Forelimb muscle (tissue), 1 donor: Measurements from ENCODE around the gene GLRA2. TPM values are rescaled to one million over a fixed set of nuclear protein-coding genes. Genes with fewer than 3 reads are reported as not detected.
A peak's percentile ranks its signal among the peaks of the same experiment; 100 is the strongest.
"Not testable (repeated sequence)": the region's sequence is repeated elsewhere in the genome, so short reads cannot be mapped to it uniquely, and the experiment has no call there.

ENCODE experiments used
- DNase-seq: peaks from one replicate; pipeline ENCODE4 v3.0.0-alpha.2; 2013; ENCODE audit warnings: low read depth
- polyA plus RNA-seq: library from polyadenylated mRNA; unstranded; fragments of 120-200 nt; gene quantifications from one replicate; pipeline ENCODE4 v1.2.1, GENCODE V29; 2013; ENCODE audit not compliant: insufficient read length

GLRA2 gene
- polyA plus RNA-seq, 1 donor: 0.11 TPM

DNA sequence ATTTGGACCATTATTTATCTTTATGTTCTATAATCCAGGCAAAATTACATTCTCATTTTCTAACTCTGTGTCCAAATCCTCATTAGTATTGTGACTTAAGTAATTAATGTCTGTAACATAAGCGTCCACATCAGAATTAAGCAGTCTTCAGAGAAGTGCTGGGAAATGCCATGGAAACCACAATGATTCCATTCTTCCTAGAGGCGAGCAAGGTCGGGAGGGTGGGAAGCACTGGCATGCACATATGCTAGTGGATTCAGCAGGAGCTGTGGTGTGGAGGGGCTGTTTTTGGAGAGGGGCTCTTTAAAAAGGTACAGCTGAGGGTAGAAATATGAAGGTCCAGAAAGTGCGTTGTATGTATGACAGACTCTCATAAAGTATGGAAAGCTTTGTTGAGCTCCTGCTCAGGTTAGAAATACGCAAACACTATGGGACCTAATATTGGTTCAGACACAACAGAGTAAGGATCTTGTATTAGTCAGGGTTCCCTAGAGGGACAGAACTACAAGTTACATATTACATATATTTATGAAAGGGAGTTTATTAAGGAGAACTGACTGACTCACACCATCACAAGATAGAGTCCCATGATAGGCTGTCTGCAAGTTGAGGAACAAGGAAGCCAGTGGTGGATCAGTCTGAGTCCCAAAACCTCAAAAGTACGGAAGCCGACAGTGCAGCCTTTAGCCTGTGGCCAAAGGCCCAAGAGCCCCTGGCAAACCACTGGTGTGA is 61.5 kb downstream of the GLRA2 start:
- DNase-seq: no peak

DNA sequence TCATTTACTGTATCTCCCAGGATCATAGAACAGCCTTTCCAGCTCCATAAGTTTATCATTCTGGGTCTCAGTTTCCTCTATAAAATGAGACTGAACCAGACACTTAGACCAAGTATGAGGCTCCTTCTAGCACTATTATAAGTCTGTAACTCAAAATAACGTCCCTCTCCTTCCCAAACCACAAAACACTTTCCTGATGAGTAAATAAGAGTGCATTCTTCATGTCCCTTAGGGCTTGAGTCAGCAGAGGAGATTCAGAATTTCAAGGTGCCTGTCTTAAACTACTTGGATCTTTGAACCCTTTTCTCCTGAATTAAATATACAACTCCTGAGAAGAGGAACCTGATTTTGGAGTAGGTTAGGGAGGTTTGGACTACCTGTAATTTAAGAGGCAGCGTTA is 62.6 kb downstream of the GLRA2 start:
- DNase-seq: no peak

DNA sequence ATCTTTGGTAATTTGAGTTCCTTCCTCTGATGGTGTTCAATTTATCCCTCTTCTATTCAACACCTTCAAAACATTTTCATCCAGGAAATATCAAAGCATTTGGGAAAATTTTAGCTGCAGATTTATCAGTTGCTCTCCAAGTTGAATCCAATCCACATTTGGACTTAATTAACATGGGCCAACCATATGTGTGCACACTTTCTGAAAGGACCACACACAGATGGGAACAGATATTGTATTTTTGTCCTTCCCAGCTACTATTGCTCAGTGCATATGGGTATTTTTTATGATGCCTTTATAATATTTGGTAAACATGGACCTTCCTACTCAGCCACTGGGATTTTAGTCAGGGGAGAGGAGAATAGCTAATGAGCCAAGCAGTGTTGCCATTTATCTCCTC is 65.2 kb downstream of the GLRA2 start:
- no peak for DNase-seq

DNA sequence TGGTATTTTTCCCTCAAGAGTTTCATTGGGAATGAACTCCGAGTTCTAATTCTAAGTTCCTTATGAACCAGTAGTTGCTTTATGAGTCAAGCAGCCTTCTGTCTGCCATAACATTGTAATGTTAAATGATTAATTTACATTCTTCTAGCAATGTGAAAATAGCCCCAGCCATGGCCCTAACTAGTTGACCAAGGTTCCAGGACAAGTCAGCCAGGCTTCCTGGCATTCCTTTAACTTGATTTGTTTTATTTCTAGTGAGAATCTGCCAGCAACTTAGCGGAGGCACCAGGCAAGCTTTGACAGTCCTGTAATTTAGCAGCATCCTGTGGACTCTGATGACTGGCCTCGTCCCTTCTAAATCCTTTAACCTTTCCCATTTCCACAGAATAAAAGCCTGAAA is 69.0 kb downstream of the GLRA2 start:
- DNase-seq: no peak

DNA sequence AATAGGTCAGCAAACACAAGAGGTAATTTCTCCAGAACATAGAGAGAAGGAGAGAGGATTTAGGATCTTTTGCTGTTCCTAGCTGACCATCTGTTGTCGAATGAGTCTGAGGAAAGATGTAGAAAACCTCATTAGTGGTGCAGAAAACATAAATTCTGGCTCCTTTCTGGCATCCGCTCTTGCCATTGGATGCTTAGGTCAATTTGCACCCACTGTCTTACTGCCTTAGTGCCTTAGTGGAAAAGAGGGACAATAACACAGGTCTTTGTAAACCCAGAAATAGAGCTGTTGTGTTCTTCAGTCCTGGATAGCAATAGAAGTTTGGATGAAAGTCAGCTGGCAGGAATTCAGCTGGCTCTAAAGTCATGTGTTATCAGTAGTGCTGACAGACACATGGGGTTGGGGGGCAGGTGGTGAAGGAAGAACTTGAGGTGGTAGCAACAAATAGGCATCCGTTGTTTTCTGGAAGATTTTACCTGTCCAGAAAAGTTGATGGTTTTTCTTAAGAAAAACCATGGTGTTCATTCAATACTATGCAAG is 78.2 kb downstream of the GLRA2 start:
- no peak for DNase-seq

DNA sequence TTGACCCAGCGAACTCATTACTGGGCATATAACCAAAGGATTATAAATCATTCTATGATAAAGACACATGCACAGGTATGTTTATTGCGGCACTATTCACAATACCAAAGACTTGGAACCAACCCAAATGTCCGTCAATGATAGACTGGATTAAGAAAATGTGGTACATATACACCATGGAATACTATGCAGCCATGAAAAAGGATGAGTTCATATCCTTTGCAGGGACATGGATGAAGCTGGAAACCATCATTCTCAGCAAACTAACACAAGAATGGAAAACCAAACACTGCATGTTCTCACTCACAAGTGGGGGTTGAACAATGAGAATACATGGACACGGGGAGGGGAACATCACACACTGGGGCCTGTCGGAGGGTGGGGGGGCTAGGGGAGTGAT is 83.1 kb downstream of the GLRA2 start:
- not testable (repeated sequence) for DNase-seq

DNA sequence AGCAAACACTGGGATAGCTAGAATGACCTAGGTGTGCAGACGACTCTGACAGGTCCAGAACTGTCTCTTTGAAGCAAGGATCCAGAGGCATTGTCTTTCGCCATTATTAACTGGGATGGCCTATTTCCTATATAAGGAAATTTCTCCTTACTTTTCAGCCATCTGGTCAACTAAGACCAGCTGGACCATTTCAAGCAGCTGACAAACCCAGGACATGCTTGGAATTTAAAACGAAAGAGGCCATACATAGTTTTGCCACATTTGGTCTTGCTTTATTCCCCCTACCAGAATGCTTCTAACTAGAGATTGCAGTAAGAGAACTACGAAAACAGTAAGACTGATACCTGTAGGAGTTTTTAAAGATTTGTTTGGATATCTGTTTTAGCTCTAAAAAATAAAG is 87.0 kb downstream of the GLRA2 start:
- no peak for DNase-seq

DNA sequence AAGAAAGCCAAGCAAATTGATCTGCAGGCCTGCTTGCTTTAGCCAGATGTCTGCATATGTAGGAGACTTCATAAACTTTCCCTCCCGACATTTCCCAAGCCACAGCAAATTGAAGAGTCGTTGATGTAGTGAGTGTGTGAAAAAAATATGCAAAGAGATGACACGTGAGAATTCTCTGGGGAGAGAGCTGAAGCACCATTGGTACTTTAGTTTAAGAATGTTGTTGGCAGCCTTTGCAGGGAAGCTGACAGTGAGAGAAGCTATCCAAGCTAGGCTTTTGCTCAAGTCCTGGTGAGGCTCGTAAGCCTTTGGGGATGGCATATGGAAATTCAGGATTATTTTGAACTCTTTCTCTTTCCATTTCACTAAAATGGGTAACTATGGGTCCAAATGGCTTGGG is 87.5 kb downstream of the GLRA2 start:
- peak; percentile 45 for DNase-seq

DNA sequence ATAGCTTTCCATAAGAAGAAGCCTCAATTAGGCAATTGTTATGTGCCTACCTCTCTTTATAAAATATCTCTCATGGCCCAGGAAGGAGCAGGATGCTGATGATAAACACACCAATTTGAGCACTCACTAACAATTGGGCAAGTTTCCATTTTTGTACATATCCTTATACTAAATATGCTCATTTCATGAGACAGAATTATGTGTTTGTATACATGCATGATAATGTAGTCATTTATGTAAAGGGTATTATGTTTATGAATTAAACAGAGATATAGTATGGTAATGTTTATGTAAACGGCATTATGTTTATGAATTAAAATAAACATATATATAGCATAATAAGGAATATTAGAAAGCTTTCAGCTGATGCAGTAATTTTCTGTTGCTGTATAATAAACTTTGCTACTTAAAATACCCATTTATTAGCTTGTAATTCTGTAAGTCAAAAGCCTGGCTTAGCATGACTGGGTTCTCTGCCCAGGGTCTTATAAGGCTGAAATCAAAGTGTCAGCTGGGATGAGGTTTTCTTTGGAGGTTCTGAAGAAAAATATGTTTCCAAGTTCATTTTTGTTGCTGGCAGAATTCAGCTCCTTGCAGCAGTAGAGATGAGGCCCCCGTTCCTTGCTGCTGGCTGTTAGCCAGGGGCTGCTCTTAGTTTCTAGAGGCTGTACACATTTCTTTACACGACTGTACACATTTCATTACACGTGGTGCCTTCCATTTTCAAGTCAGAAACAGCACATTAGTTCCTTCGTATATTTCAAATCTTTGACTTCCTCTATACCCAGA is 89.0 kb downstream of the GLRA2 start:
- DNase-seq: no peak

DNA sequence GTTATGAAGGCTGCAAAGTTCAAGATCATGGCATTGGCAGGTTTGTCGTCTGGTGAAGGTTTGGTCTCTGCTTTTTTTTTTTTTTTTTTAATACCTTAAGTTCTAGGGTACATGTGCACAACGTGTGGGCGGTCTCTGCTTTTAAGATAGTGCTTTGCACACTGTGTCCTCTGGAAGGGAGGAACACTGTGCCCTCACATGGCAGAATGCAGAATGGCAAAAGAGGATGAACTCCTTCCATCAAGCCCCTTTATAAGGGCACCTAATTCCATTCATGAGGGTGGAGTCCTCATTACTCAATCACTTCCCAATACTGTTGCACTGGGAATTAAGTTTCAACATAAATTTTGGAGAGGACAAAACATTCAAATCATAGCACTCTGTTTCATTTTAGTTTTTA is 101.4 kb downstream of the GLRA2 start:
- DNase-seq: no peak

DNA sequence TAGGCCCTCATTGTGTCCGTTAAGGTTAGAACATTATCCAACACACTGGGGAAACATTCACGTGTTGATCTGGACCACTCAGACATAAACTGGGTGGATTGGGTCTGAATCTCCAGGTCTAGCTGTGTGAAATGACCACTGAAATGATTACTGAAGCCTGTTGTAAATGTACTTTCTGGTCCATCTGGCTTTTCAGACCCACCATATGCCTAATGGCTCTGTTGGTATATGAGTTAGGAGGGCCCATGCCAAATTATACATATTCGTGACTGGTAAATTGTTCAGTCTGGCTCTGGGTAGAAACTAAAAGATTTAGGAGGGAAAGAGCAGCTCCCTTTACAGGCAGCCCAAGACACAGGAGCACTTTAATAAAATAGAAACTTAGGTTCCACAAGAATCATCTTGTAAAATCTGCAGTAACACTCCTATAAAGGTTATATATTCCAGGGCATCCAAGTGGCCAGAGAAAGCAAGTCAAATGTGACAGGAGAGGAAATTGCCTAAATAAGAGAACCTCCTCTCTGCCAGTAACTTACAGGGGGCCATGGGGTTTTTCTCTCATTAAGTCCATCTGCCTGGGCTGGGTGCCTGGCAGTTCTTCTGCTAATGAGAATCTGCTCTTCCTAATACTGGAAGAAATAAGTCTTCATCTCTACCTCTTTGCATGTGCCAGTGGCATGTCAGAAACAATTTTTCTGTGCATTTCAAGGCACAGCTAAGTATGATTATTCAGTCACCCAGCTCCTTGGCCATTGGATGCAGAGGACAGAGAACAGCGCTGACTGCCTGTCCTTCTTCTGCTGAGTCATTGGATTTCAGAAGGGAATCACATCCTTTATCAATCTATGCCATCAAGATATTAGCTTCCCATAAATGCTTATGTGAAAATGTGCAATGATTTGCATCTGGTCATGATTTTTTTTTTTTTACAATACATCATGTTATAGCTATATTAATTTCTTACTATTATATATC is 112.6 kb downstream of the GLRA2 start:
- no peak for DNase-seq

DNA sequence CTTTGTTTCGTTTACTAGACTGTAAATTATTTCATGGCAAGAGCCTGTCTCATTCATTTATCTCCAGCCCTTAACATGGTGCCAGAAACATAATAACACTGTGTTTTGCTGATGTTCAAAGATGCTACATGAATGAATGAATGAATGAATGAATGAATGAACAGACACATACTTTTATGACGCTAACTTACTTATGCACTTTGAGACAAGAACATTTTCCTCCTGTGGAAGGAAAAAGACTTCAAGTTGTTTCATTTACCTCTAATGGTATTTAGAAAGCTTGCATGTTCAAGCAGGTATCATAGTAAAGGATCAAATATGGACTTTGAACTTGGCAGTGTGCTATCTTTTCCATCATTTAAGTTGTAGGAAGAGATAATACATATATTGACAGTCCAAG is 131.6 kb downstream of the GLRA2 start:
- DNase-seq: no peak

DNA sequence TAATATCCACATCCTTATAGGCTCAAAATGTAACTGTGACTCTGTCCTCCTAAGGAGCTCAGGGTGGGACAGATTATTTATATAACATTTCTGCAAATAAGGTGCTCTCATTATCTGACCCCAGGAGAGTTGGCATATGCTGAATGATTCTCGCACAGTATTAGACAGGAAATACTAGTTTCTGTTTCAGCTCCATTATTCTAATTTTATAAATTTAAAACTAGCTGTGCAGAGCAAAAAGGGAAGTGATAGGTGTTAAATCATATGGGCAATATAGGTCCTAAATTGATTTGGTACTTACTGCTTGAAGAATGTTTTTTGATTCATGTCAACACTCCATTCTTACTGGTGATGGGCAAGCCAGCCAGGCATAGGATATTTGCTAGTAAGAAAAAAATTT is 141.5 kb downstream of the GLRA2 start:
- DNase-seq: no peak

DNA sequence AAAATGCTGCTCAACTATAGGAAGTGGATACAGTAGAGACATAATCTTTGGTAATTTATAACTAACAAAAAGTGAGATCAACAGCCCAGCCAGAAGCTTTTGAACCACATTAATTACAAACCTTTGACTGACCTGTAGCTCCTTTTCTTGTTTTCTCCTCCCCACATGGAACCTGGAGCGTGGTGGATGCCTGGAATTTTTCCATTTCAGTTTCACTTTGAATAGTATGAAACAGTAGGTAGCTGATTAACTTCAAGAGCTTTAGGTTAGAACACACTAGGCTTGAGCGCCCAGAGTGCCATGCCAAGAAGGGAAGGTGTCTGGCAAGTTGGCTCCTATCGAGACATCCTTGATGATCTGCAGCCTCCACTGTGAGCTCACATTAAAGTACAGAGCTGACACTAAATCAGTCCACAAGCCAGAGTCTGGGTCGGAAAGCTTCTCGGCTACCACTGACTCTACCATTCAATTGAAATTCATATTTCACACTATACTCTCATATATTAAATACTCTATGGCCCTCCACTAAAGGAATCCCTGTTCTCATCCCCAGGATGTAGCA is 143.4 kb downstream of the GLRA2 start:
- DNase-seq: no peak

DNA sequence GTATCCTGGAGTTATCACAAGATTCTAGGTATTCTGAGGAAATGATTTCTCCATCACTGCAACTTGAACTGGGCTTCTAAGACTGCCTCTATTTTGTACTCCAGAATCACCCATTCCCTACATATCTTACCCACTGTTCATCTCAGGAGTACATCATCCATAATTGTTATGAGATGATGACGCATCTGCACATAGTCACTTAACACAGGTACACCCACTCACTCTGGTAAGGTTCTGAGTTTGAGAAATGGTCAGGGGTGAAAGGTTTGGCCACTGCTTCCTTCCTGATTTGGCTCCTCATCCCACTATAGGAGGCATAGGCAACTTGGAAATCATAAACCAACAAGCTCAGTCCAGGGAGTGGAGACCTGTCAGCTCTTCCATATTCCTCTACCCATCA is 143.9 kb downstream of the GLRA2 start:
- no peak for DNase-seq

DNA sequence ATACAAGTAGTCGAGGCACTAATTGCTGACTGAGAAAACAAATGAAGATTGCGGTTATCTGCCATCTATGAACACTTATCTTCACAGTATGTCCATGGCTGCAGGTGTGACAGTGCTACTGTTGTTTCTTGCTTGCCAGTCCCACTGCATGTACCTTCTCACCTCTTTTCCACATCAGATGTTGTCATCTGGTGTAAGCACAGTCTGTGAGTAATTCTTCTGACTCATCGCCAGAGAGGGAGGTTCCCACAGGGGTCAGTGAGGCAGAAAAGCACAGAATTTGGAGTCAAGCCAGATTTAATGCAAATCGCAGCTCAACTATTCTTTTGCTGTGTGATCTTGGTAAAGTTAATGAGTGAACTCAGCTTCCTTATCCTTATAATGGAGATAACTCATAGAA is 144.4 kb downstream of the GLRA2 start:
- DNase-seq: peak; percentile 26

DNA sequence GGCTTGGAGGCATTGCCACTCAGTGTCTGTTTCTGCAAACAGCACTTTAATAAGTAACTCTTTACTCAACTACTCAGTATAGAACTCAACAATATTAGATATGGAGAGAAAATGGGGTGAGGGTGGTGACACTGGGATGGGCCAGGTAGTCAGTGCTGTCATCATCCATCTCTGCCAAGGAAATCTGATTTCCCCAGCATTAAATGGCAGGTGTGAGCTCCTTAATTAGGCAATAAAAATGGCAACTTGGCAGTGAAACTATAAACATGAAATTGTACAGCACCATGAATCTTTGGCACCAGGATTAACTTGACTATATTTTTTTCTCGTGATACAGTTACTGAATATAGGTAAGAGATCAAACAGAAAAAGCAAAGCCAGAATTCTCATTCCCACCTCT is 146.2 kb downstream of the GLRA2 start:
- no peak for DNase-seq

DNA sequence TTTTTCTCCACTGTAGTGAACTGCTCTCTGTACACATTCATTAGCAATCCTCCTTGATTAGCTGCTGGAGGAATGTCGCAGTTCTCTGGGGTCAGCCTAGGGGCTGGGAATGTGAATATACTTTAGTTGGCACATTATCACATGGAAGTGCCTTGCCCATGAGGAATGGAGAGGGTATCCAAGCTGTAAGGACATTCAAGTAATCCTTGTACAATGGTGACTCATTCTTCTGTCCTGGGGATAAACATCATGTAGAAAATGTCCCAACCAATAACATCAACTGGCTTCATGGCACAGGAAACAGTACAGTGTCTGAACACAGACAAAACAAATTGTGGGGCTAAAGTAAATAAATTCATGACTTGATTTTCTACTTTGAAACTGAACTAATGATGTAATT is 147.1 kb downstream of the GLRA2 start:
- DNase-seq: no peak

DNA sequence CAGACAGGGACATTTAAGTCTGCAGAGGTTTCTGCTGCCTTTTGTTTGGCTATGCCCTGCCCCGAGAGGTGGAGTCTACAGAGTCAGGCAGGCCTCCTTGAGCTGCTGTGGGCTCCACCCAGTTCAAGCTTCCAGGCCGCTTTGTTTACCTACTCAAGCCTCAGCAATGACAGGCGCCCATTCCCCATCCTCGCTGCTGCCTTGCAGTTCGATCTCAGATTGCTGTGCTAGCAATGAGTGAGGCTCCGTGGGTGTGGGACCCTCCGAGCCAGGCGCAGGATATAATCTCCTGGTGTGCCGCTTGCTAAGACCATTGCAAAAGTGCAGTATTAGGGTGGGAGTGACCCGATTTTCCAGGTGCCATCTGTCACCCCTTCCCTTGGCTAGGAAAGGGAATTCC is 159.0 kb downstream of the GLRA2 start:
- not testable (repeated sequence) for DNase-seq

DNA sequence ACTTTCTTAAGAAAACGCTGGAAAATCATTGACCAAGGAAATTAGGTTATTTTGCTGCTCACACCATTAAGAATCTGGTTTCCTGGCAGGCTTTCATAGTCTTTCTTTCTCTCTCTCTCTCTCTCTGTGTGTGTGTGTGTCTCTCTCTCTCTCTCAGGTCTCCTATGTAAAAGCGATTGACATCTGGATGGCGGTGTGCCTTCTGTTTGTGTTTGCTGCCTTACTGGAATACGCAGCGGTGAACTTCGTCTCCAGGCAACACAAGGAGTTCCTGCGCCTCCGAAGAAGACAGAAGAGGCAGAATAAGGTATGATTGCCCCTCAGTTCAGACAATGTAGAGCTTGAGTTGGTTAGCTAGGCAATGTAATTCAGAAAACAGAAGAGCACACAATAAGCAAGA is 161.2 kb downstream of the GLRA2 start:
- DNase-seq: no peak

DNA sequence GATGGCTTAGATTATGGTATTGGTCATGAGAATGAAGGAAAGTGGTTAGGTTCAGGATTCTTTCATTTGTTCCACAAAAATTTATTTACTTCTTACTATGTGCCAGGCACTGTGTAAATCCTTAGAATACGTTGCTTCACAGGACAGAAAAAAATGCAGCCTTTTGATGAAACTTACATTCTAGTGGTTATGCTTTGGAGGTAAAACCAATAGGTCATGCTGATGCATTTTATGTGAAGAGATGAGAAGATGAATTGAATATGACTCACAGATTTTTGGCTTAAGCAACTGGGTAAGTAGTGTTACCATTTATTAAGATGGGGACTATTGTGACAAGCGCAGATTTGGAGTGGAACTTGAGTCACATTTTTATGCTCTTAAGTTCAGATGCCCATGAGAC is 165.3 kb downstream of the GLRA2 start:
- DNase-seq: no peak

DNA sequence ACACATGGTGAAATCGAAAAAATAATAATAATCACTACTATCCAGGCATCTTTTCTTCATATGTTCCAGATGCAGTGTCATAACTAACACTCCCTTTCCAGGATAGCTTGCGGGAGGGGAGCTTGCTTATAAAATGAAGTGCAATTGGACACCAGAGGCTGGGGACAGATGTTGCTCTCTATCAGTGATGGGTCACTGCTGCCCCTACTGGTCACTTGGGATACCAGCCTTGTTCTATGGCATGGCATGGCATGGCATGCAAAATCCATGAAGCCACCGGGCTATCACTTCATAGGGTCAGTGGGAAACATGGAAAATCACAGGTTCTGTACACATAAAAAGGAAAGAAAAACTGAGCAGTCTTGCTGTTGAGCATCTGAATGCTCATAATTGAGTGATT is 168.1 kb downstream of the GLRA2 start:
- DNase-seq: no peak
